OCI-LY1 (cell line): Measurements from ENCODE around the gene PAGR1.

Experiments used
- H2AFZ ChIP-seq: fragments of 200-600 bp; sonication (generic), shearing (Covaris generic); 2 replicates; pipeline ENCODE4 v1.6.0; 2014; ENCODE audit warnings: antibody characterized with exemption, mild to moderate bottlenecking, low read length
- H3F3A ChIP-seq: fragments of 200-600 bp; sonication (generic), shearing (Covaris generic); 2 replicates; pipeline ENCODE4 v1.6.0; 2014; ENCODE audit warnings: mild to moderate bottlenecking, antibody characterized with exemption, low read length, moderate library complexity; ENCODE audit not compliant: insufficient read depth
- H3K27ac ChIP-seq: fragments of 200-600 bp; sonication (generic); 2 replicates; pipeline ENCODE4 v1.5.1; 2014; ENCODE audit warnings: low read length, mixed run types, mild to moderate bottlenecking, low read depth; ENCODE audit not compliant: poor library complexity, severe bottlenecking
- H3K27me3 ChIP-seq: fragments of 200-600 bp; sonication (generic); 2 replicates; pipeline ENCODE4 v1.6.0; 2014; ENCODE audit warnings: antibody characterized with exemption, mild to moderate bottlenecking, low read length, moderate library complexity; ENCODE audit not compliant: insufficient read depth
- H3K36me3 ChIP-seq: fragments of 200-600 bp; sonication (generic); 2 replicates; pipeline ENCODE4 v1.6.1; 2014; ENCODE audit warnings: mild to moderate bottlenecking, antibody characterized with exemption, low read length, moderate library complexity, mixed read lengths; ENCODE audit not compliant: insufficient read depth
- H3K4me1 ChIP-seq: fragments of 200-600 bp; sonication (generic); 2 replicates; pipeline ENCODE4 v1.5.1; 2014; ENCODE audit warnings: mild to moderate bottlenecking, low read length, moderate library complexity; ENCODE audit not compliant: insufficient read depth, severe bottlenecking
- H3K4me2 ChIP-seq: fragments of 200-600 bp; sonication (generic), shearing (Covaris generic); 2 replicates; pipeline ENCODE4 v1.6.1; 2014; ENCODE audit warnings: low read length
- H3K4me3 ChIP-seq: fragments of 200-600 bp; sonication (generic); 2 replicates; pipeline ENCODE4 v1.5.1; 2014; ENCODE audit warnings: low read length, low read depth, mild to moderate bottlenecking, mixed read lengths; ENCODE audit not compliant: poor library complexity, severe bottlenecking
- H3K79me2 ChIP-seq: fragments of 200-600 bp; shearing (Covaris generic); 2 replicates; pipeline ENCODE4 v1.6.1; 2016; ENCODE audit warnings: mixed run types, low read length, mixed read lengths; ENCODE audit not compliant: insufficient read depth
- H3K9ac ChIP-seq: fragments of 200-600 bp; sonication (generic), shearing (Covaris generic); 2 replicates; pipeline ENCODE4 v1.6.1; 2014; ENCODE audit warnings: mild to moderate bottlenecking, low read length, mixed read lengths
- H3K9me2 ChIP-seq: fragments of 200-600 bp; sonication (generic), shearing (Covaris generic); 2 replicates; pipeline ENCODE4 v1.6.1; 2014; ENCODE audit warnings: low read depth, mild to moderate bottlenecking, low read length, mixed read lengths
- H3K9me3 ChIP-seq: fragments of 200-600 bp; shearing (Covaris generic); 2 replicates; pipeline ENCODE4 v1.6.1; 2014; ENCODE audit warnings: low read length, mixed read lengths
- H4K20me1 ChIP-seq: fragments of 200-600 bp; sonication (generic), shearing (Covaris generic); 2 replicates; pipeline ENCODE4 v1.6.0; 2016; ENCODE audit warnings: mild to moderate bottlenecking, low read length; ENCODE audit not compliant: insufficient read depth
- CTCF ChIP-seq: fragments of 200-600 bp; sonication (generic), shearing (Covaris generic); IDR thresholded peaks from 2 replicates; pipeline ENCODE4 v1.5.1; 2017; ENCODE audit warnings: mild to moderate bottlenecking, antibody characterized with exemption, low read length, moderate library complexity, mixed read lengths
- EZH2 ChIP-seq: fragments of 200-600 bp; sonication (generic), shearing (Covaris generic); IDR thresholded peaks from 2 replicates; pipeline ENCODE4 v1.8.0; 2017; ENCODE audit warnings: borderline replicate concordance, mixed run types, mild to moderate bottlenecking, antibody characterized with exemption, low read length, moderate library complexity, mixed read lengths

PAGR1 gene

GRCh38 chr16:29824589-29825144 is 8.7 kb downstream of the PAGR1 start:
- no peak overlapping the region for H2AFZ ChIP-seq
- peaks cover 9% of the 10 kb centered on the region; the same call in 1 of the 2 replicates for H3K36me3 ChIP-seq
- no peaks in the 10 kb centered on the region for H3K27me3 ChIP-seq
- H3K9ac ChIP-seq, result no peak overlapping the region
- no peak overlapping the region for H3K4me2 ChIP-seq
- no peaks in the 10 kb centered on the region for H3F3A ChIP-seq
- H3K27ac ChIP-seq, result no peak overlapping the region
- TF ChIP-seq EZH2, result no peak
- TF ChIP-seq CTCF, result no peak
- H3K9me2 ChIP-seq, result no peaks in the 10 kb centered on the region
- H3K4me1 ChIP-seq, result peaks cover 26% of the 10 kb centered on the region
- no peaks in the 10 kb centered on the region for H3K9me3 ChIP-seq
- no peaks in the 10 kb centered on the region for H3K79me2 ChIP-seq
- no peaks in the 10 kb centered on the region for H4K20me1 ChIP-seq
- H3K4me3 ChIP-seq, result no peak overlapping the region

- TF ChIP-seq EZH2, result no peak
- no peak for TF ChIP-seq CTCF
- no peaks in the 10 kb centered on the region for H4K20me1 ChIP-seq
- no peaks in the 10 kb centered on the region for H3F3A ChIP-seq
- peaks cover 19% of the 10 kb centered on the region for H3K4me1 ChIP-seq
- no peak overlapping the region for H3K4me3 ChIP-seq
- no peaks in the 10 kb centered on the region for H3K9me2 ChIP-seq
- H3K9me3 ChIP-seq, result no peaks in the 10 kb centered on the region
- no peak overlapping the region for H2AFZ ChIP-seq
- H3K79me2 ChIP-seq, result no peaks in the 10 kb centered on the region
- H3K36me3 ChIP-seq, result peaks cover 4% of the 10 kb centered on the region; the same call in 1 of the 2 replicates
- no peak overlapping the region; the same call in 1 of the 2 replicates for H3K9ac ChIP-seq
- no peak overlapping the region for H3K4me2 ChIP-seq
- H3K27ac ChIP-seq, result no peak overlapping the region
- H3K27me3 ChIP-seq, result no peaks in the 10 kb centered on the region
Observed at GRCh38 chr16:29825145-29826044, 9.4 kb downstream of the PAGR1 start.

GRCh38 chr16:29826342-29826695 is 10.4 kb downstream of the PAGR1 start:
- Histone ChIP-seq H3K9me2 (no peaks in the 10 kb centered on the region), H3K79me2 (no peaks in the 10 kb centered on the region), H3K9ac (no peak overlapping the region), H3K4me1 (peaks cover 10% of the 10 kb centered on the region), H3F3A (no peaks in the 10 kb centered on the region), H3K9me3 (no peaks in the 10 kb centered on the region), H3K36me3 (peaks cover 4% of the 10 kb centered on the region; the same call in 1 of the 2 replicates), H3K27ac (no peak overlapping the region), H4K20me1 (no peaks in the 10 kb centered on the region), H3K27me3 (no peaks in the 10 kb centered on the region), H3K4me2 (no peak overlapping the region), H2AFZ (no peak overlapping the region), H3K4me3 (no peak overlapping the region)
- no peak for TF ChIP-seq CTCF
- TF ChIP-seq EZH2, result no peak
